Suprapubic skin (tissue), 4 donors: Measurements from ENCODE around the gene USP32. TPM values are rescaled to one million over a fixed set of nuclear protein-coding genes. Genes with fewer than 3 reads are reported as not detected.

Experiments used
- DNase-seq, 2 donors: peaks; one replicate each; pipeline ENCODE4 v3.0.0-alpha.2; 2019; ENCODE audit warnings: low spot score in 2 of 2
- H3K27ac ChIP-seq: fragments of 200-600 bp; sonication (generic); one replicate; pipeline ENCODE4 v1.5.1; 2019
- H3K27me3 ChIP-seq: fragments of 200-600 bp; sonication (generic); one replicate; pipeline ENCODE4 v1.5.1; 2019
- H3K36me3 ChIP-seq: fragments of 200-600 bp; sonication (generic); one replicate; pipeline ENCODE4 v1.5.1; 2019
- H3K4me1 ChIP-seq: fragments of 200-600 bp; sonication (generic); one replicate; pipeline ENCODE4 v1.5.1; 2019
- H3K4me3 ChIP-seq: fragments of 200-600 bp; sonication (generic); one replicate; pipeline ENCODE4 v1.5.1; 2019; ENCODE audit warnings: mild to moderate bottlenecking
- H3K9me3 ChIP-seq: fragments of 200-600 bp; sonication (generic); one replicate; pipeline ENCODE4 v1.5.1; 2019
- EP300 ChIP-seq: sonication (generic); formaldehyde crosslinking; IDR thresholded peaks from one replicate; pipeline ENCODE4 v1.6.1; 2017; ENCODE audit warnings: antibody characterized with exemption
- POLR2A ChIP-seq, 2 donors: fragments of 450-650 bp; IDR thresholded peaks; one replicate each; pipeline ENCODE4 v1.6.1; 2017; ENCODE audit warnings: antibody characterized with exemption in 2 of 2, mild to moderate bottlenecking in 2 of 2, moderate library complexity in 2 of 2
- POLR2AphosphoS5 ChIP-seq, 3 donors: sonication (generic); formaldehyde crosslinking; IDR thresholded peaks; one replicate each; pipeline ENCODE4 v1.6.1; 2017; ENCODE audit warnings: antibody characterized with exemption in 3 of 3
- WGBS: methylation state at CpG from one replicate; pipeline ENCODE4 v1.1.5; 2018; 5-methylcytosine and 5-hydroxymethylcytosine counted together
- total RNA-seq, 4 donors: library from RNA; depleted of rRNA; stranded (reverse); fragments of >200 nt; gene quantifications; one replicate each; pipeline ENCODE4 v1.1.0, GENCODE V29; 2016
- TF ChIP-seq, protein P1 (sequence below), 2 donors: fragments of 200-600 bp in 1 of 2; fragments of 450-650 bp in 1 of 2; sonication (generic) in 1 of 2; IDR thresholded peaks; one replicate each; pipeline ENCODE4 v1.5.1; 2016 to 2019; ENCODE audit warnings: antibody characterized with exemption in 2 of 2, mild to moderate bottlenecking in 1 of 2, moderate library complexity in 1 of 2

The USP32 gene
- total RNA-seq, 4 donors from 2014 or later, result 58.3 to 74.5 (median 62.0) TPM

- TF ChIP-seq EP300 (no peak), POLR2AphosphoS5 (IDR thresholded peaks at IDR 0.05) (no peak), POLR2A (IDR thresholded peaks at IDR 0.05) (no peak)
- TF ChIP-seq, protein P1, sequence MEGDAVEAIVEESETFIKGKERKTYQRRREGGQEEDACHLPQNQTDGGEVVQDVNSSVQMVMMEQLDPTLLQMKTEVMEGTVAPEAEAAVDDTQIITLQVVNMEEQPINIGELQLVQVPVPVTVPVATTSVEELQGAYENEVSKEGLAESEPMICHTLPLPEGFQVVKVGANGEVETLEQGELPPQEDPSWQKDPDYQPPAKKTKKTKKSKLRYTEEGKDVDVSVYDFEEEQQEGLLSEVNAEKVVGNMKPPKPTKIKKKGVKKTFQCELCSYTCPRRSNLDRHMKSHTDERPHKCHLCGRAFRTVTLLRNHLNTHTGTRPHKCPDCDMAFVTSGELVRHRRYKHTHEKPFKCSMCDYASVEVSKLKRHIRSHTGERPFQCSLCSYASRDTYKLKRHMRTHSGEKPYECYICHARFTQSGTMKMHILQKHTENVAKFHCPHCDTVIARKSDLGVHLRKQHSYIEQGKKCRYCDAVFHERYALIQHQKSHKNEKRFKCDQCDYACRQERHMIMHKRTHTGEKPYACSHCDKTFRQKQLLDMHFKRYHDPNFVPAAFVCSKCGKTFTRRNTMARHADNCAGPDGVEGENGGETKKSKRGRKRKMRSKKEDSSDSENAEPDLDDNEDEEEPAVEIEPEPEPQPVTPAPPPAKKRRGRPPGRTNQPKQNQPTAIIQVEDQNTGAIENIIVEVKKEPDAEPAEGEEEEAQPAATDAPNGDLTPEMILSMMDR (IDR thresholded peaks at IDR 0.05), result no peak
- no peaks in the 10 kb centered on the region for H3K27me3 ChIP-seq
- 57% methylated on average over 3 of the region's 3 CpGs for WGBS
- peaks cover 26% of the 10 kb centered on the region for H3K4me1 ChIP-seq
- H3K27ac ChIP-seq, result no peak overlapping the region
- no peaks in the 10 kb centered on the region for H3K36me3 ChIP-seq
- H3K9me3 ChIP-seq, result no peaks in the 10 kb centered on the region
- no peak overlapping the region for H3K4me3 ChIP-seq
- DNase-seq, result no peak
Measured at GRCh38 chr17:60358606-60359225, 33.2 kb downstream of the USP32 start.

DNA sequence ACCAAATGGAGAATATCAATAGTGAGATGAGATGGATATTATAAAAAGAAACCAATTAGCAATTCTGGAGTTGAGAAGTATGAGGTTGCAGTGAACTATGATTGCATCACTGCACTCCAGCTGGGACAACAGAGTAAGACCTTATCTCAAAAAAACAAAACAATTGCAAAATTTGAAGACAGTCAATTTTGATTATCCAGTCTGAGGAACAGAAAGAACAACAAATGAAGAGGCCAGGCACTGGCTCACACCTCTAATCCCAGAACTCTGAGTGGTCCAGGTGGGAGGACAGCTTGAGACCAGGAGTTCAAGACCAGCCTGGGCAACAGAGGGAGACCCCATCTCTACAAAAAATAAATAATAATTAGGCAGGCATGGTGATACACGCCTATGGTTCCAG is 35.0 kb downstream of the USP32 start:
- no peak for DNase-seq
- Histone ChIP-seq H3K4me1 (peaks cover 29% of the 10 kb centered on the region), H3K27ac (no peak overlapping the region), H3K27me3 (no peaks in the 10 kb centered on the region), H3K36me3 (no peaks in the 10 kb centered on the region), H3K4me3 (no peak overlapping the region), H3K9me3 (no peaks in the 10 kb centered on the region)
- no peak for TF ChIP-seq POLR2A (IDR thresholded peaks at IDR 0.05)
- TF ChIP-seq, protein P1 (IDR thresholded peaks at IDR 0.05), result no peak
- TF ChIP-seq EP300, result no peak
- no peak for TF ChIP-seq POLR2AphosphoS5 (IDR thresholded peaks at IDR 0.05)
- WGBS, result 91% methylated on average over 1 of the region's 1 CpG

DNA sequence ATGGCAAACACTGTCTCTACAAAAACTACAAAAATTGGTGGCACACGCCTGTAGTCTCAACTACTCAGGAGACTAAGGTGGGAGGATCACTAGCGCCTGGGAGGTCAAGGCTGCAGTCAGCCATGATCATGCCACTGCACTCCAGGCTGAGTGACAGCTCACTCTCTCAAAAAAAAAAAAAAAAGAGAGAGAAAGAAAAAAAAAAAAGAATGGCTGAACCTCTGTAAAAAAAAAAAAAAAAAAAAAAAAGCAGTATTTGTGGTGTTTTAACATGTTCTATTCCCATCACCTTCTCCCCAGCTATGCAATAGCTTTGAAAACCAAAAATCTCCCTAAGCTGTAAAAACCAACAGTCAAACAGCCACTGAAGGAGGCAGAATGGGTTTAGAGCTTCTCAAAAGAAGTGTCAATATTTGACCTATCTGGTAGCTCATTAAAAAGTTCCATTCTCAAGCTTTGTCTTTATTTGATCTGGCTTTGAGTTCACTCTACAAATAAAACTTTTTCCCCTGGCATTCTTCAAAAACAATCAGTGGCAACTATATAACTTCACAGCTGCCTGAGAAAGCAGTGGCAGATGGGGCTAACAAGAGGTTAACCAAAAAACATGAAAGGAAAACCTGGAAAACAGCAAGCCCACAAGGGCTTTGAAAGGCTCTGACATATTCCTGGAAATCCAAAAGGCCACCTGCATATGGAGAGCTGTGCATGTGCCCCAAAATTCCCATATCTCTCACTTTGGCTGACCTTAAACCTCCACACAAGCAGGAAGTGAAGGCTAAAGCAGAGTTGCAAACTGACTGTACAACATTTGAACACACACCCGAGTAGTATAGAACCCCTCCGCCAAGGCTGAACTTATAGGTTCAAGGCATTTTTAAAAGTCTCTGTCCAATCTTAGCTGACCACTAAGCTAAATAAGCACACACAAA is 36.0 kb downstream of the USP32 start:
- DNase-seq, result no peak
- Histone ChIP-seq H3K9me3 (no peaks in the 10 kb centered on the region), H3K27ac (no peak overlapping the region), H3K27me3 (no peaks in the 10 kb centered on the region), H3K4me1 (peaks cover 29% of the 10 kb centered on the region), H3K4me3 (no peak overlapping the region), H3K36me3 (no peaks in the 10 kb centered on the region)
- WGBS, result 89% methylated on average over 4 of the region's 4 CpGs
- no peak for TF ChIP-seq POLR2A (IDR thresholded peaks at IDR 0.05)
- TF ChIP-seq, protein P1 (IDR thresholded peaks at IDR 0.05), result no peak
- no peak for TF ChIP-seq POLR2AphosphoS5 (IDR thresholded peaks at IDR 0.05)
- TF ChIP-seq EP300, result no peak

GRCh38 chr17:60354223-60354622 is 37.7 kb downstream of the USP32 start:
- 23% methylated on average over 1 of the region's 1 CpG for WGBS
- no peak overlapping the region for H3K27ac ChIP-seq
- peaks cover 29% of the 10 kb centered on the region for H3K4me1 ChIP-seq

More at GRCh38 chr17:60354223-60354622, 37.7 kb downstream of the USP32 start:
- H3K9me3 ChIP-seq, result no peaks in the 10 kb centered on the region
- no peaks in the 10 kb centered on the region for H3K27me3 ChIP-seq
- TF ChIP-seq POLR2AphosphoS5 (IDR thresholded peaks at IDR 0.05) (no peak), EP300 (no peak), POLR2A (IDR thresholded peaks at IDR 0.05) (no peak)
- TF ChIP-seq, protein P1 (IDR thresholded peaks at IDR 0.05), result no peak
- H3K4me3 ChIP-seq, result no peak overlapping the region
- H3K36me3 ChIP-seq, result no peaks in the 10 kb centered on the region
- no peak for DNase-seq
